HG03196 (cell line): ENCODE data around the gene PRLR.
"Not testable (repeated sequence)": the region's sequence is repeated elsewhere in the genome, so short reads cannot be mapped to it uniquely, and the experiment has no call there.

ENCODE experiments used
- ATAC-seq: cut with Tn5 transposase; IDR thresholded peaks from one replicate; pipeline ENCODE4 v1.9.1; 2021; ENCODE audit not compliant: unreplicated experiment

PRLR gene

DNA sequence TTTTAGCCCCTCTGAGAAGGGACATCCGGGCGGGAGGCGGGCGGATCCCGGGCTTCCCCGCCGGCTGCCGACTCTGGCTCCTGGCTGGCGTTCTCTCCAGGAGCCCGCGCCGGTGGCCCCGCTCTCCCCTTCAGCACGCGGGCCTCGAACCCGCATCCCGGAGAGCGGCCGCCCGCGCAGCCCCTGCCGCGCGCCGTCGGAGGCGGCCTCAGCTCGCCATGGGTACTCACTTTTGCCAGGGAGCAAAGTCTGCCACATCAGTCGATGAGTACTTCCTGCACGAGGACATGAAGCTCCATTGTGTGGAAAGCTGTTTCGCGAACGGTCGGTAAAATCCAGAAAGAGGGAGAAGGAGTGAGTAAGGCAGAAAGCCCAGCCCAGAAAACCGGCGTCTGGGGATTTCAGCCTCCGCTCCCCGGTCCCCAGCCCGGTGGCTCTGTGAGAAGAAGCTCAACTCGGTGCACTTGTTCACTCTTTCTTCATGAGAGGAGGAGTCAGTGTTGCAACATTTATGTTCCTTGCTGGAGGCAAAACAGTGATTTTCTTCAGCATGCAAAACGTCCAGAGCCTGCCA is at the start of gene PRLR:
PRLR (minus strand) TSS at position 450 of the 574 bp plus-strand sequence. CDS start 140,867 bp downstream, outside the sequence.
- peak; percentile 7 for ATAC-seq

DNA sequence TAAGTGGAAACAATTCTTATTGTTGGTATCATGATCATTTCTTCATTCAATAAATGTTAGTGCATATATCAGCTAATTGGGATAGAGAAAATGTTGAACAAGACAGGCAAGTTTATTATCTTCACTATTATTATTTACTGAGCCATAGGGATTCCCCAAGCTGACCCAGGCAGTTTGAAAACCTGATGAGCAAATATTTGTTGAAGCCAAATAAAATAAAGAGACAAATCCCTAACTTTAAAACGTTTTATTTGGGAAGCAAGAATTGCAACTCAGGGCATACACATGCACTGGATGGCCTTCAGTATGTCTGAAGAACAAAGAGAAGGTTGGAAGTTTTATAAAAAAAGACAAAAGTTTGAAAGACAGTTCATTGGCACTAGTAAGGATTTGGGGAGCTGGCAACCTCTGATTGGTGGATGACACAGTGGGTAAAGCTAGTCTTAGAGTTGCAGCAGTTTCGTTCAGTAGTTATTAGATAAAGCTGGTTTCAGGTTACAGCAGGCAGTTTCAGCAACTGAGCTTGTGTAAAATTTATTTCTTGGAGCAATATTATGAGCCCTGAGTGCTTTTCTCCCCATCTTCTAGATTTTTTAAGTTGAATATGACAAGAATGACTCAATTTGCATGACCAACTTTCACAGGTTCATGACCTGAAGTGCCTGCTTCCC is 44.7 kb upstream of the PRLR start:
- no peak for ATAC-seq

DNA sequence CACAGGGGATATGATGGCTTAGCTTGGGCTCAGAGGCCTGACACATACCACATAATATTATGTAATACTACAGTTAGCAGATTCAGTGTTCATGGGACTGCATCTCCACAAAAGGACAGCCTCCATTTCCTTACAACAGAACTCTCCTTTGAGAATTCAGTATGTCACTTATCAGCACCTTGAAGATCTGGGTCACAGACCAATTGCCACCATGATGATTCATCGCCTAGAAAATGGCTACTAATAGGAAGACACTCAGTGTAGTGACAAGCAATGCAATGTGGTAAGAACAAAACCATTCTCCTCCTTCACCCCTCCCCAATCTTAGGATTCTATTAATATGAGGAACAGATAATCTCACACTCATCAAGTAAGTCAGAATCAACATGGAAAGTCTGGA is 38.7 kb upstream of the PRLR start:
- ATAC-seq, result no peak

DNA sequence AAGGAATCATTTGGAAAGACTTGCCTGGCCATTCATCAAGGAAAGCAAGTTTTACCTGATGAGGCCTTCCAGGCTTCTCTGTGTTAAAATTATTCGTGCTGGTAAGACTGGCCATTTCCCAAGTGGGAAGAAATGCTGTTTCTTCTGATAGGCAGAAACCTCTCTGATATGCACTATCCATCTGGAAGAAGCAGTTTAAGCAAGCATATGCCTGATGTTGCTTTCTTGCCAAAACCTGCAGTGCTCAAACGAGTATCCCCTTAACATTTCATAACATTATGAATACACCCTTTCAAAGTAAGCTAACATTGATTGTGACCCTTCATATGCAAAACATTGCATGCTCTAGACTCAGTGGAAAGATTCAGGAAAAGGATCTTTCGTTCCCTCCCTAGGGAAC is 36.0 kb upstream of the PRLR start:
- no peak for ATAC-seq

DNA sequence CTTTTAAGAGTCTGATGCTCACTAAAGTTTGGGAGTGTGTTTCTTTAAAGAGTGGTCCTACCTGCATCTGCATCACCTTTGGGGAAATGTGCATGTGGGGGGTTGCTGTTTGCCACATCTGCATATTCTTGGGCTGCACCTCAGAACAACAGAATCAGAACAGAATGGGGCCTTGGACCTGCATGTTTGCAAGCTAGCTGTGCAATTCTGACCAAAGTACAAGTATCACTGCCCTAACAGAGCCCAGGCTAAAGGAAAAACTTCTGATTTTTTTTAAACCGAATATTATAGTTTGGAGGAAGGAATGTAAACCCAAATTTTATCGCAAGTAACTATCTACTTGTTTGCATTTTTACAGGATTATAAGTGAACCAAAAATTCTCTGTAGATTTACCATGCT is 34.2 kb upstream of the PRLR start:
- no peak for ATAC-seq

DNA sequence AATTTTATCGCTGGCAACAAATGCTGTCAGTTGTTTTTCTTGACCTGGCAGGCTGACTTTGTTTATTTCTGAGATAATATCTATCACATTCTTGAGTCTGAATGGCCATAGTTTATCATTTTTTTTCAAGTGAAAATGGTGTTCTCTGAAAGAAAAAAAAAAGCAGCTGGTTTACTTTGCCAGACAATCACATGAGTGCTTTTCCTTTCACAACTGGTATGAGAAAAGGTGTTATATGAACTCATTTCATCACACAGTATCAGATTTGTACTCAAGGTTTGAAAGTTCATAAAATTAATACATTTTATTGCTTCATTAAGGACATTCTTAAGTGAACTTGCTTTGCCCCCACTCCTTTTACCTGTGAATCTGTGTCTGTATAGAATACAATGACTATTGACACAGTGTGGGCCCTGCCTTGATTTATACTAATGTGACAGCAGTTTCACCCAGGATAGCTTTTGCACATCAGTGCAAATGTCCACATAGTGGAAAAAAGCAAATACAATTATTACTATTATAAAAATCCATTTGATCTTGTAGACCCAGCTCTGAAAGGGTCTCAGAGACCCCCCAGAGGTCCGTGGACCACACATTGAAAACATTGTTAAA is 33.1 kb upstream of the PRLR start:
- ATAC-seq, result no peak

DNA sequence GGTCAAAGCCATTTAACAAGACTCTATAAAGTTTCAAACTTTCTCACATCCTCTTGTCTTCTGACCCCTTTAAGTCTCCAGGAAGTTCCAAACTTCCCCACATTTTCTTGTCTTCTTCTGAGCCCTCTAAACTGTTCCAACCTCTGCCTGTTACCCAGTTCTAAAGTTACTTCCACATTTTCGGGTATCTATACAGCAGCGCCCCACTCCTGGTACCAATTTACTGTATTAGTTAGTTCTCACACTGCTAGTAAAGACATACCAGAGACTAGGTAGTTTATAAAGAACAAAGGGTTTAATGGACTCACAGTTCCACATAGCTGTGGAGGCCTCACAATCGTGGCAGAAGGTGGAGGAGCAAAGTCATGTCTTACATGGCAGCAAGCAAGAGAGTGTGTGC is 23.3 kb upstream of the PRLR start:
- no peak for ATAC-seq

DNA sequence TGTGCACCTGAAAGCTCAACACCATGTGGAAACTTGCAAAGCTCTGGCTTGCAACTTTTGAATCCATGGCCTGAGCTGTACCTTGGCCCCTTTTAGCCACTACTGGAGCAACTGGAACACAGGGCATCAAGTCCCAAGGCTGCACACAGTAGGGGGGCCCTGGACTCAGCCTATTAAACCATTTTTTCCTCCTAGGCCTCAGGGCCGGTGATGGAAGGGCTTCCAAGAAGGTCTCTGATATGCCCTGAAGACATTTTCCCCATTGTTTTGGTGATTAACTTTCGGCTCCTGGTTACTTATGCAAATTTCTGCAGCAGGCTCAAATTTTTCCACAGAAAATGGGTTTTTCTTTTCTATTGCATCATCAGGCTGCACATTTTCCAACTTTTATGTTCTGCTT is 22.7 kb upstream of the PRLR start:
- no peak for ATAC-seq

DNA sequence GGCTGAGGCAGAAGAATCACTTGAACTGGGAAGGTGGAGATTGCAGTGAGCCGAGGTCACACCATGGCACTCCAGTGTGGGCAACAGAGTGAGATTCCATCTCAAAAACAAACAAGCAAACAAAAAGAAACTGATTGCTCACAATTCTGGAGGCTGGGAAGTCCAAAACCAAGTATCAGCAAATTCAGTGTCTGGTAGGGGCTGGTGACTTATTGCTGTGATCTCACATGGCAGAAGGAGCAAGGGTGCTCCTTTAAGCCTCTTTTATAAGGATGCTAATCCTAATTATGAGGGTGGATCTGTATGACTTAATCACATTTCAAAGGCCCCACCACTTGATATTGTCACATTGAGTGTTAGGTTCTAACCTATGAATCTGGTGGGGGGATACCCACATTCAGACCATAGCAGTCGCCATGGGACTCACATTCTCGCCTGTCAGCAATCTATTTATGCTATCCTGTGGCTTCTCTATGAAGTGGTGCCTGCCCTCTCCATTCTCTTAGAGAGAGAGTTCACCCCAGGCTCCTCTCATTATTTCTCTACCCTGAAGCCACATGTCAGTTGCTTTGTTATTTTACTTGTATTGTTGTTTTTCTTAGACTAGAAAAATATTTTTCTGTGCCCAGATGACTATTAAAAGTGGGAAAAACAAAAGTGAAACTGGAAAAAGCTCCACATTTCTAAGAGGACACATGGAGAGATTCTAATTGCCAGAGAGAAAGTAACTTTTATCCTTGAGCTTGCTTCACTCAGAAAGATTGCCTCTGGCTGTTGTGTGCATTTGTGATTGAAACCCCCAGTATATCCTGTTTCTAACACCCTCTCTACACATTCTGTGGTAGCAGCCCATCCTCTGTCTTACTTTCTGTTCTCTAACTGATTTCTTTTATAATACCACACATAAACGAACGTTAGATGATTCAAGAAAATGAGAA is 18.8 kb upstream of the PRLR start:
- ATAC-seq, result no peak

DNA sequence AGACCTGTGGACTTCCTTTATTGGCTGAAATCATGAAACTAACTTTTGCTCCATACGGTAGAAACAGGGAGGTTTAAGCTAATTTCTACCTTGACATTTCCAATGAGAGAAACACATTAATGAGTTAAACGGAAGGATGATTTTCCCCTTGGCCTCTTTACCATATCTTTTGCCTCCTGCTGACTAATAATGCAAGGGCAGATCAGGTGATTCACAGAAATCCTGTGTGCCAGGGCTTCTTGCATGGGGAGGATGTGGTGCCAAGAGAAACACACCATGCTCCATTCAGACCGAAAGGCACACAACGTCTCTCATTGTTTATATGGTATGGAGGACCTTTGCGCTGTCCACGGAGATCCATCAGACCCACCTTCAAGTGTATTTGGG is 17.4 kb upstream of the PRLR start:
- no peak for ATAC-seq

DNA sequence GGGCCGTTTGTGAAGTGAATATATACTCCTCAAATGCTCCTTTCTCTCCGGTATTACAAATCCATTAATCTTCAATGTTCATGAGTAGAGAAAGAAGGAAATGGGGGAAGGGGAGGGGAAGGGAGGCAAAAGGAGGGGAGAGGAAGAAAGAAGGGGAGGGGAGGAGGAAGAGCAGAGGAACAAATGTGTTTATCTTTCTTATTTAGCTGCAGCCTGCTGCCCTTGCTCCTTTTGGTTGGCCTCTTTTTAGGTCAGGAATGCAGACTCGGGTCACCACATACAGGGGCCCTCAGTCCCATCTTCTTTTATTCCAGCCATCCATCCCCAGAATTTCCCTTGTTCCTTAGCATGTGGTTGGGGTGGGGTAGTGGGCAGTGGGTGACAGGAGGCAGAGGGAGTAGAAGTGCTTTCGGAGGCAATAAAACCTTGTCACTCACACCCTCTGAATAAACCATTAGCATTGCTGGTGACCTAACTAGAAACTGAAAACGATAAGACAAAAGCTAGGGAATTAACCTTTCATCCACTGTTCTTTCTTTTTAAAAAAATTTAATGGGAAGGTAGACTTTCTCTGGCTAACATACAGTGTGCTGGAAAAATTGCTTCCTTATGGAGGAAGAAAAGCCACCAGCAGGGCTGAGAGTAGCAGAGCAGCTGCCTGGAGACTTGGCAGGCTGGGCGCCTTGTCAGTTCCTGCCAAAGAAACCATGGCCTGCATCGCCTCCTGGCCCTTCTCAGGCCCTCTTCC is 16.8 kb upstream of the PRLR start:
- ATAC-seq, result no peak

DNA sequence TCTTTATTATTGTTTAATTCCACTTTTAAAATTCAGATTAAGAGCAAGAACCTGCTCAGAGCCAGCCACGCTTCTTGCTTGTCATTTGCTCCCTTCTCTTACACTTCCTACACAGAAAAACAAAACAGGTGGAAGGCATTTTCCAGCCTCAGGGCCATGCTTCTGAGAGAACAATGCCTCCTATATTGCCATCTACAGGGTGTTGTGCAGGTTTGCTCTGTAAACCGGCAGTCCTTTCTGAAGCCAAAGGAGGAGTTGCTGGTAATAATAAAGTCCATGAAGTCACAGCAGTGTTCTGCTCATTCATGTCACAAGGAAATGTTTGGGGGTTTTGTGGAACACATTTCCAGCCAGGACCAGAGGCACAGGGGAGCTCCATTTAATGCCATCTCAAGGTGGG is 16.1 kb upstream of the PRLR start:
- no peak for ATAC-seq

DNA sequence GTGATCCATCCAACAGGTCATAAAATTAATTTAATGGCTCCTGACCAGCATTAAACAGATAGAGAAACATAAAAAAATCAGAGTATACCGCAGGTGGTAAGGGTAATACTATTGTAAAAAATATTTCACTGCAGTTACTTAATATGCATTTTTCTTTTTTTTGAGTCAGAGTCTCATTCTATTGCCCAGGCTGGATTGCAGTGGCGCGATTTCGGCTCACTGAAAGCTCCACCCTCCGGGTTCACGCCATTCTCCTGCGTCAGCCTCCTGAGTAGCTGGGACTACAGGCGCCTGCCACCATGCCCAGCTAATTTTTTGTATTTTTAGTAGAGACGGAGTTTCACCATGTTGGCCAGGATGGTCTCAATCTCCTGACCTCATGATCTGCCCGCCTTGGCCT is 15.1 kb upstream of the PRLR start:
- ATAC-seq, result not testable (repeated sequence)

DNA sequence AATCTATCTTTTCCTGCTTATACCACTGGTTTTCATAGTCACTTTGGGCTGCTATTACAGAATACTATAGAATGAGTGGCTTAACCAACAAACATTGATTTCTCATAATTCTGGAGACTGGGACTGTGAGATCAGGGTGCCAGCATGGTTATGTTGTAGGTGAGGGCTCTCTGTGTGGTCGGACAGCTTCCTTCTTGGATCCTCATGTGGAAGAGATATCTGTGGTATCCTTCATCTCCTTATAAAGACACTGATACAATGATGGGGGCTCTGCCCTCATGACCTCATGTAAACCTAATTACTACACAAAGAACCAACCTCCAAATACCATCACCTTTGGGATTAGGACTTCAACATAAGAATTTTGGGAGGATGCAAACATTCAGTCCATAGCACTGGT is 13.9 kb upstream of the PRLR start:
- no peak for ATAC-seq

DNA sequence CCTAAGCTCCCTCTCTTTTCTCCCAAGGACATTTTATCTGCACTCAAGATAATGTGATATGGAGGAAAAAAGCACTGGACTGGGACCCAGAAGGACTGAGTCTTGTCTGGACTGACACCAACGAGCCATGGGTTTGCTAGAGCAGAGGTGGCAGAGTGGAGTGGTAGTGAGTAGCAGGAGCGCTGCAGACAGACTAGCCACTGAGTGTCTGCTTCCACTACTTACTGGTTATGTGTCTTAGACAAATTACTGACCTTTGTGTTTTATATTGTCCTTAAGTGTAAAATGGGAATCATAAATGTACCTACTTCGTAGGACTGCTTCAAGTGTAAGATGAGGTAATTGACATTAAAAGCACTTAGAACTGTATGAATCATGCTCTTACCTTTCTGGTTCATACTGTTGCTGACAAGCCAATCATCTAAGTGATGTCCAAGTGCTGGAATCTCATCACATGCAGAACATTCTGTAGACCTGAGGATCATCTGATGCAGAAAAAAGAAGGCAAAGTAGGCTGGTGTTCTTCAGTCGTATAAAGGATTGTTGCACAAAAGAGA is 12.5 kb upstream of the PRLR start:
- no peak for ATAC-seq

DNA sequence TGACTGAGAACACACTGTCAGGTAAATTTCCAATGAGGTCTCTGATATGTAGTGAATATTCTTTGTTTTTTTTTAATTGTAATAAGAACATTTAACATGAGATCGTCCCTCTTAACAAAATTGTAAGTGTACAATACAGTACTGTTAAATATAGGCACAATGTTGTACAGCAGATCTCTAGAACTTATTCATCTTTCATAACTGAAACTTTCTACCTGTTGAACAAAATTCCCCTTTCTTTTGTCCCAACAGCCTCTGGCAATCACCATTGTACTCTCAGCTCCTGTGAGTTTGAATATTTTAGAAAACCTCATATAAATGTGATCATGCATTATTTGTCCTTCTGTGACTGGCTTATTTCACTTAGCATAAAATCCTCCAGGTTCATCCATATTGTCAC is 10.6 kb upstream of the PRLR start:
- no peak for ATAC-seq

DNA sequence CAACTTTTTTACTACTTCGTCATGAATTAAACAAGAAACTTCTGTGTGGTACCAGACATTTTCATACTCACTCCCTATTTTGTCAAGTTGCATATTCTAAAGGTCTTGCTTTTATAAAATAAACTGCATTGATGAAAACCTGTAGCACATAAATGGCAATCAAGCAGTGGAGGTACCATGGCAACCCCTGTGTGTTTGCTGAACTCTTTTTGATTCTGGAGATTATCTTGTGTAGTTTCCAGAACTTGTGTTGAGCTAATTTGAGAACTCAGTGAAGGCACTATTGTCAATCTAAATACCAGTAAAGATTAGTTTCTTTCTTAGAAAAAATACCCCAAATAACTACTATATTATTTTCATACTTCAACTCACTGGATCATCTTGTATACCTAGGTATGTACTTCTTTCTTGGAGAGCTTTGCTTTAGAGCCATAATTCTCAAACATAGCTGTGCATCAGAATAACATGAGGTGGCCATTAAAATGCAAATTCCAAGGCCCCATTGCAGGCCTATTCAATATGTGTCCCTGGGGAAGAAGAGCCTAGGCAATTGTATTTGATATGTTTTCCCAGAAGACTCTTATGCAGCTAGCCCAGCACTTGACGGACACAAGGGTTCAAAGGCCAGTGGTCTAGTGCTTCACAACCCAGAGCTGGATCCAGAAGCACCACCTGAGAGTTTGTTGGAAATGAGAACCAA is 9.8 kb upstream of the PRLR start:
- ATAC-seq, result no peak

DNA sequence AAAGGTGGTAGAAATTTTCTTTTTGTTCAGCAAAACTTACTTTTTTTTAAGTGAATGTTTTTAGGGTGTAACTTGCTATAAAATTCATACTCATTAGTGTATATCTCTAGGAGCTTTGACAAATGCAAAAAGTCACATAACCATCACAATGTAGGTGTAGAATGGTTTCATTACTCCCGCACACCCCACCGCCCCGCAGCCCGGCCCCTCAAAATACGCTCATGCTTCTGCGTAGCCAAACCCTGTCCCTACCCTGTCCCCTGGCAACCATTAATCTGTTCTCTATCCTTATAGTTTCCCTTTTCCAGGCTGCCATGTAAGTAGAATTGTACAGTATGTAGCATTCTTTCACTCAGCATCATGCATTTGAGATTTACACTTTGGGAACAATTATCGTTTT is 9.2 kb upstream of the PRLR start:
- ATAC-seq, result no peak

DNA sequence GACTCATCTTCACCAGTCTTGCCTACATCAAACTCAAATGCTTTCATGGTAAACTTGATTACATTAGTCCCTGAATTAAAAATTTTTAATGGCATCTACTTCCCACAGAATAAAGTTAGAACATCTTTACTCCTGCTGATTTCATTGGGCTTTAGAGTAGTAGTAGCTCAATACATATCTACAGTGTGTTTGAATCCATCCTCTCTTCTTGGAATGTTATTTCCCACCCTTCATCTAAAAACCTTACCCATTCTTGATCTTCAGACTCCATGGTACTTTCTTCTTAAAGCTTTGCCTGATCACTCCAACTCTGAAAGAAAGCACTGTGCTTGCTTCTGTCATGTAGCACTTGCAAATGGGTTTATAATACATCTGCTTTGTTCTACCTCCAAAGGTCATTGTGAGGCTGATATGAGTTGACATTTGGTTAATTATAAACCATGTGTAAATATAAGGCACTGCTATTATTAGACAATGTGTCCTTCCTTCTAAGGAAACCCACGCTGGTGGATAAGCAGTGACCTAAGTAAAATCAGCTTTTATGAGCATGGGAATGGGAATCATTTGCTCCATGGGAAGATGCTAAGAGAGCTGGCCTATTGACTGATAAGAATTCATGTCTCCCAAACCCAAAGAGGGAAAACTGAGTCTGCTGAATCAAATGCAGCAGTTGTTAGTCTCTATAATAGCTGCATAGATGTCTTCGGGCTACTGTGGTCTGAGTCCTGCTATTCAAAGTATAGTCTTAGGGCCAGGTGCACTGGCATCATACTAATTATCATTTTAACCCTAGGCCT is 7.5 kb upstream of the PRLR start:
- ATAC-seq, result peak; percentile 87
